ENCODE results near the gene DIO3. TPM values are rescaled to one million over a fixed set of nuclear protein-coding genes. Genes with fewer than 3 reads are reported as not detected.

DIO3 gene
- total and polyA plus RNA-seq, 2 of the 4 experiments (the other 2 are of a cell fraction), result not detected

DNA sequence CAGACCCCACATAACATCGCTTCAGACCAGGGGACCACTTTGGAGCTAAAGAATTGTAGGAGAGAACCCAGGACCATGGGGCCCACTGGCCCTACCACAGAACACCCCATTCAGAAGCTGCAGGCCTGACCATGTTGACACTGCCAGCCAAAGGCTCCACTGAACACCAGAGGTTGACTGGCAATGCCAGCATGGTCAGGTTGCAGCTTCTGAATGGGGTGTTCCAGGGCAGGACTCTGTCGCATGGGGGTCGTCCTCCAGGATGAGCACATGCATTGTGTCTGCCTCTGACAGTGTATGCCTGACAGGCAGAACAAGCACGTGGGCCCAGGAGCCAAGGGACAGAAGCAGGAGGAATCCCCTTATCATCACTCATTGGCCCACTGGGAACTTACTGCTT is 34.1 kb downstream of the DIO3 start:
- H3K4me1 ChIP-seq (ENCODE audit: control insufficient read depth, insufficient read depth, low read length), result no peaks in the 10 kb centered on the region
- H2BK5ac ChIP-seq (ENCODE audit: low read depth, low read length, poor library complexity, severe bottlenecking), result no peak overlapping the region
- H3K23ac ChIP-seq (ENCODE audit: low read depth, low read length), result no peak overlapping the region
- BruUV-seq (replicated peaks), result no TSS peak
- no peak overlapping the region for H2BK15ac ChIP-seq (ENCODE audit: low read depth, low read length)
- no peak overlapping the region for H2BK120ac ChIP-seq (ENCODE audit: low read depth, low read length)
- H3K9ac ChIP-seq (ENCODE audit: low read depth, low read length), result no peak overlapping the region
- H3K9me3 ChIP-seq (ENCODE audit: control insufficient read depth, insufficient read depth, low read length), result no peaks in the 10 kb centered on the region
- TF ChIP-seq MAFK (IDR thresholded peaks at IDR 0.05; ENCODE audit: low read depth, low read length), result no peak
- TF ChIP-seq CHD1 (IDR thresholded peaks at IDR 0.05; ENCODE audit: low read depth, low read length), result no peak
- TF ChIP-seq RCOR1 (IDR thresholded peaks at IDR 0.05; ENCODE audit: insufficient replicate concordance, low read length), result no peak
- TF ChIP-seq MXI1 (IDR thresholded peaks at IDR 0.05; ENCODE audit: borderline replicate concordance, low read depth, low read length), result no peak
- TF ChIP-seq, protein P1, sequence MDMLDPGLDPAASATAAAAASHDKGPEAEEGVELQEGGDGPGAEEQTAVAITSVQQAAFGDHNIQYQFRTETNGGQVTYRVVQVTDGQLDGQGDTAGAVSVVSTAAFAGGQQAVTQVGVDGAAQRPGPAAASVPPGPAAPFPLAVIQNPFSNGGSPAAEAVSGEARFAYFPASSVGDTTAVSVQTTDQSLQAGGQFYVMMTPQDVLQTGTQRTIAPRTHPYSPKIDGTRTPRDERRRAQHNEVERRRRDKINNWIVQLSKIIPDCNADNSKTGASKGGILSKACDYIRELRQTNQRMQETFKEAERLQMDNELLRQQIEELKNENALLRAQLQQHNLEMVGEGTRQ (IDR thresholded peaks at IDR 0.05; ENCODE audit: low read depth, low read length), result no peak
- no peak for TF ChIP-seq FOS (IDR thresholded peaks at IDR 0.05; ENCODE audit: low read depth, low read length)
- no peak for TF ChIP-seq RFX5 (IDR thresholded peaks at IDR 0.05; ENCODE audit: low read depth, low read length)
- no peak for TF ChIP-seq RAD21 (IDR thresholded peaks at IDR 0.05; ENCODE audit: low read length)
- TF ChIP-seq NFE2L2 (IDR thresholded peaks at IDR 0.05; ENCODE audit: low read depth, low read length), result no peak
- TF ChIP-seq, protein P2, sequence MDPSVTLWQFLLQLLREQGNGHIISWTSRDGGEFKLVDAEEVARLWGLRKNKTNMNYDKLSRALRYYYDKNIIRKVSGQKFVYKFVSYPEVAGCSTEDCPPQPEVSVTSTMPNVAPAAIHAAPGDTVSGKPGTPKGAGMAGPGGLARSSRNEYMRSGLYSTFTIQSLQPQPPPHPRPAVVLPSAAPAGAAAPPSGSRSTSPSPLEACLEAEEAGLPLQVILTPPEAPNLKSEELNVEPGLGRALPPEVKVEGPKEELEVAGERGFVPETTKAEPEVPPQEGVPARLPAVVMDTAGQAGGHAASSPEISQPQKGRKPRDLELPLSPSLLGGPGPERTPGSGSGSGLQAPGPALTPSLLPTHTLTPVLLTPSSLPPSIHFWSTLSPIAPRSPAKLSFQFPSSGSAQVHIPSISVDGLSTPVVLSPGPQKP (IDR thresholded peaks at IDR 0.05; ENCODE audit: borderline replicate concordance, low read depth, low read length), result no peak
- no peak for TF ChIP-seq POLR2A (IDR thresholded peaks at IDR 0.05; ENCODE audit: low read depth, low read length)
- TF ChIP-seq CEBPB (IDR thresholded peaks at IDR 0.05; ENCODE audit: low read depth, low read length), result no peak
- TF ChIP-seq, protein P3, sequence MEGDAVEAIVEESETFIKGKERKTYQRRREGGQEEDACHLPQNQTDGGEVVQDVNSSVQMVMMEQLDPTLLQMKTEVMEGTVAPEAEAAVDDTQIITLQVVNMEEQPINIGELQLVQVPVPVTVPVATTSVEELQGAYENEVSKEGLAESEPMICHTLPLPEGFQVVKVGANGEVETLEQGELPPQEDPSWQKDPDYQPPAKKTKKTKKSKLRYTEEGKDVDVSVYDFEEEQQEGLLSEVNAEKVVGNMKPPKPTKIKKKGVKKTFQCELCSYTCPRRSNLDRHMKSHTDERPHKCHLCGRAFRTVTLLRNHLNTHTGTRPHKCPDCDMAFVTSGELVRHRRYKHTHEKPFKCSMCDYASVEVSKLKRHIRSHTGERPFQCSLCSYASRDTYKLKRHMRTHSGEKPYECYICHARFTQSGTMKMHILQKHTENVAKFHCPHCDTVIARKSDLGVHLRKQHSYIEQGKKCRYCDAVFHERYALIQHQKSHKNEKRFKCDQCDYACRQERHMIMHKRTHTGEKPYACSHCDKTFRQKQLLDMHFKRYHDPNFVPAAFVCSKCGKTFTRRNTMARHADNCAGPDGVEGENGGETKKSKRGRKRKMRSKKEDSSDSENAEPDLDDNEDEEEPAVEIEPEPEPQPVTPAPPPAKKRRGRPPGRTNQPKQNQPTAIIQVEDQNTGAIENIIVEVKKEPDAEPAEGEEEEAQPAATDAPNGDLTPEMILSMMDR (conservative IDR thresholded peaks at IDR 0.05; ENCODE audit: low read depth, low read length), result no peak
- TF ChIP-seq SMC3 (IDR thresholded peaks at IDR 0.05; ENCODE audit: low read depth, low read length), result no peak
- no peak for TF ChIP-seq MAZ (IDR thresholded peaks at IDR 0.05; ENCODE audit: borderline replicate concordance, low read depth, low read length)
- TF ChIP-seq BHLHE40 (IDR thresholded peaks at IDR 0.05; ENCODE audit: low read depth, low read length), result no peak
- ATAC-seq (ENCODE audit: low read depth), result no peak
- H3K9me1 ChIP-seq (ENCODE audit: insufficient read depth, low read length), result no peaks in the 10 kb centered on the region
- H3K4me2 ChIP-seq (ENCODE audit: low read depth, low read length), result no peak overlapping the region
- H3K4ac ChIP-seq (ENCODE audit: low read depth, low read length), result no peak overlapping the region
- no peaks in the 10 kb centered on the region; the same call in 1 of the 2 replicates for H3K27me3 ChIP-seq (ENCODE audit: control insufficient read depth, insufficient read depth, low read length)
- no peak overlapping the region for H3K14ac ChIP-seq (replicated peaks; ENCODE audit: low read depth, low read length)
- H3K56ac ChIP-seq (ENCODE audit: extremely low read depth, insufficient read depth, low read length), result no peak overlapping the region
- in situ Hi-C loops (cut with MboI; ENCODE audit: low sequenced_read_pairs) (no loop called here), dilution Hi-C loops (cut with HindIII; ENCODE audit: low sequenced_read_pairs, unreplicated experiment) (no loop called here), intact Hi-C loops (cut with micrococcal nuclease) (no loop called here)
- H3K4me3 ChIP-seq (ENCODE audit: insufficient read depth, low read depth, low read length), result no peak overlapping the region
- H3K36me3 ChIP-seq (ENCODE audit: control insufficient read depth, insufficient read depth, low read length), result no peaks in the 10 kb centered on the region
- H4K8ac ChIP-seq (ENCODE audit: low read depth in 2 of 2, low read length in 2 of 2), result no peak overlapping the region
- no peak overlapping the region for H4K5ac ChIP-seq (ENCODE audit: low read depth, low read length)
- no peak overlapping the region for H2AFZ ChIP-seq (replicated peaks; ENCODE audit: low read length, poor library complexity)
- H2AK5ac ChIP-seq (ENCODE audit: low read depth, low read length), result no peak overlapping the region
- no peak for DNase-seq
- no peak overlapping the region for H2BK20ac ChIP-seq (ENCODE audit: low read depth, low read length)
- no peak overlapping the region for H3K18ac ChIP-seq (ENCODE audit: low read depth, low read length)
- H4K91ac ChIP-seq (ENCODE audit: insufficient read depth, low read depth, low read length), result no peak overlapping the region
- 57% methylated on average over 1 of the region's 4 CpGs; no CpG with 5 or more reads in 1 of the 2 experiments for WGBS, 2 experiments (ENCODE audit: extremely low coverage in 2 of 2, insufficient read length in 1 of 2)
- no peaks in the 10 kb centered on the region for H3K79me1 ChIP-seq (ENCODE audit: low read depth in 1 of 2, low read length in 2 of 2)
- H4K20me1 ChIP-seq (ENCODE audit: insufficient read depth, low read length), result no peaks in the 10 kb centered on the region
- no peak overlapping the region for H3K27ac ChIP-seq (ENCODE audit: insufficient read depth, low read length)
- CTCF ChIA-PET, result no interaction called here
- POLR2A ChIA-PET (ENCODE audit: unreplicated experiment), result no interaction called here
- no peak overlapping the region for H2AK9ac ChIP-seq (replicated peaks; ENCODE audit: low read depth, low read length, poor library complexity)

Measured in IMR-90 (cell line).